ACHN (cell line): ENCODE data around the gene CTSV.
"Not testable (repeated sequence)": the region's sequence is repeated elsewhere in the genome, so short reads cannot be mapped to it uniquely, and the experiment has no call there.

Experiments
- DNase-seq: peaks from one replicate; pipeline ENCODE4 v3.0.0-alpha.2; 2015
- in situ Hi-C: cut with HindIII; loops from 2 replicates; pipeline ENCODE4 v1.10.0; 2017; ENCODE audit warnings: low sequenced_read_pairs, low pct_ligation_motif_present, low pct_unique_long_range_greater_than_20kb

The CTSV gene

DNA sequence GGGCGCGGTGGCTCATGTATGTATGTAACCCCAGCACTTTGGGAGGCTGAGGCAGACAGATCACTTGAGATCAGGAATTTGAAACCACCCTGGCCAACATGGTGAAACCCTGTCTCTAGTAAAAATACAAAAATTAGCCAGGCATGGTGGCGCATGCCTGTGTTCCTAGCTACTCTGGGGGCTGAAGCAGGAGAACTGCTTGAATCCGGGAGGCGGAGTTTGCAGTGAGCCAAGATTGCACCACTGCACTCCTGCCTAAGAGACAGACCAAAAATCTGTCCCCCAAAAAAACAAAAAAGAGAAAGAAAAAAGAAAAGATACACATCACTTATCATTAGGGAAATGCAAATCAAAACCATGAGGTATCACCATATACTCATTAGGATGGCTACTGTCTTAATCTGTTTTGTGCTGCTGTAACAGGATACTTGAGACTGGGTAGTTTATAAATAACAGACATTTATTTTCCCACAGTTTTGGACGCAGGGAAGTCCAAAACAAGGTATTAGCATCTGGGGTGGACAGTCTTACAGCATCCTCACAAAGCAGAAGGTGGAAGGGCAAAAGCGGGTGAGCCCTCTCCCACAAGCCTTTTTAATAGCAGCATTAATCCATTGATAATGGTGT lies 55.3 kb downstream of the CTSV start:
- DNase-seq, in situ Hi-C loops: not testable (repeated sequence)
